Measurements from ENCODE around the gene RBM33. TPM values are rescaled to one million over a fixed set of nuclear protein-coding genes. Genes with fewer than 3 reads are reported as not detected.

RBM33 gene
- total and polyA plus RNA-seq, 8 donors, result 14.6 to 40.1 (median 32.7) TPM

GRCh38 chr7:155825336-155825735 is 180.9 kb downstream of the RBM33 start:
- FAIRE-seq, result no peak
- ATAC-seq, result no peak
- WGBS, 2 donors, result 46 to 57% methylated on average over 3 of the region's 3 CpGs
- H3K27me3 ChIP-seq, result no peaks in the 10 kb centered on the region
- intact Hi-C loops (cut with DNase I), result loop anchor here in 1 of 3 donors (10.0 kb wide), 1 partner anchor 639 kb away; no protein-coding TSS in a partner anchor
- DNase-seq, result no peak
- no peaks in the 10 kb centered on the region for H3K9me3 ChIP-seq
- no peak overlapping the region for H3K27ac ChIP-seq
- H3K4me3 ChIP-seq, result no peak overlapping the region
- H3K4me1 ChIP-seq, result no peaks in the 10 kb centered on the region
- no peaks in the 10 kb centered on the region for H3K36me3 ChIP-seq
- TF ChIP-seq CTCF (IDR thresholded peaks at IDR 0.05), result no peak

- DNase-seq (peak in 1 of 6 donors; percentile 35), ATAC-seq (no peak), FAIRE-seq (no peak)
- H3K9me3 ChIP-seq, result no peaks in the 10 kb centered on the region
- no peak overlapping the region for H3K4me3 ChIP-seq
- intact Hi-C loops (cut with DNase I), result loop anchor here in 1 of 3 donors (10.0 kb wide), 1 partner anchor 635 kb away; no protein-coding TSS in a partner anchor
- no peak overlapping the region for H3K27ac ChIP-seq
- H3K27me3 ChIP-seq, result no peaks in the 10 kb centered on the region
- H3K4me1 ChIP-seq, result no peaks in the 10 kb centered on the region
- no peaks in the 10 kb centered on the region for H3K36me3 ChIP-seq
- 67 to 79% methylated on average over 17 of the region's 17 CpGs for WGBS, 2 donors
- TF ChIP-seq CTCF (IDR thresholded peaks at IDR 0.05), result no peak
Measured at GRCh38 chr7:155829796-155830470, 185.5 kb downstream of the RBM33 start.

Other genes starting within 250 kb of the RBM33 start
- not detected for gene EN2, start 186.5 kb upstream of the RBM33 start, total RNA-seq
- gene EN2, start 186.5 kb upstream of the RBM33 start, polyA plus RNA-seq, result not detected
- not detected for gene CNPY1, start 98.1 kb upstream of the RBM33 start, total RNA-seq
- not detected for gene CNPY1, start 98.1 kb upstream of the RBM33 start, polyA plus RNA-seq
- under 1 TPM; 0.16 to 0.85 (median 0.26) TPM for gene SHH, start 167.8 kb downstream of the RBM33 start, total RNA-seq
- gene SHH, start 167.8 kb downstream of the RBM33 start, polyA plus RNA-seq, result under 1 TPM; 0.08 to 0.35 TPM

Data from pancreas (tissue), 10 donors.